ENCODE measurements around the gene DGKG. TPM values are rescaled to one million over a fixed set of nuclear protein-coding genes. Genes with fewer than 3 reads are reported as not detected.

Gene DGKG
- polyA plus RNA-seq, 1 of the 3 experiments (the other 2 are of a cell fraction) = 0.12 TPM

GRCh38 chr3:186385856-186386602 lies 24.0 kb upstream of the DGKG start:
- WGBS (ENCODE audit: low lambda C conversion rate) = 42% methylated on average over 5 of the region's 5 CpGs
- H3K27me3 ChIP-seq (ENCODE audit: insufficient read depth) = no peaks in the 10 kb centered on the region
- H3K9me3 ChIP-seq = no peaks in the 10 kb centered on the region
- no peak for DNase-seq
- ChIA-PET POLR2A (no interaction called here), CTCF (no interaction called here)
- no peaks in the 10 kb centered on the region for H3F3A ChIP-seq (replicated peaks; ENCODE audit: insufficient read depth)
- no peak overlapping the region for H3K9ac ChIP-seq
- H2AFZ ChIP-seq (ENCODE audit: low read depth) = no peak overlapping the region
- H3K4me1 ChIP-seq (ENCODE audit: control insufficient read depth in 1 of 2, insufficient read depth in 2 of 2, low read depth in 1 of 2, low read length in 1 of 2) = no peaks in the 10 kb centered on the region; a peak in 1 of 4 replicates
- H3K79me2 ChIP-seq (ENCODE audit: insufficient read depth) = no peaks in the 10 kb centered on the region
- H3K36me3 ChIP-seq (replicated peaks in 1 of 2; ENCODE audit: control insufficient read depth in 1 of 2, insufficient read depth in 2 of 2, low read length in 1 of 2) = no peaks in the 10 kb centered on the region
- TF ChIP-seq FOXM1 (IDR thresholded peaks at IDR 0.05; ENCODE audit: low read depth) (no peak), FOXJ3 (CRISPR knock-in tag; IDR thresholded peaks at IDR 0.05) (no peak), MEF2A (IDR thresholded peaks at IDR 0.05; ENCODE audit: borderline replicate concordance, low read depth) (no peak), YY1 (IDR thresholded peaks at IDR 0.05; ENCODE audit: low read depth) (no peak), CHD2 (IDR thresholded peaks at IDR 0.05; ENCODE audit: low read length, partially characterized antibody) (no peak), NFIC (IDR thresholded peaks at IDR 0.05; ENCODE audit: borderline replicate concordance) (no peak), USF2 (IDR thresholded peaks at IDR 0.05; ENCODE audit: borderline replicate concordance, low read depth, low read length) (no peak), SIN3A (IDR thresholded peaks at IDR 0.05; ENCODE audit: borderline replicate concordance, low read depth, low read length) (no peak), IRF3 (IDR thresholded peaks at IDR 0.05; ENCODE audit: low read depth, low read length) (no peak), POLR2AphosphoS5 (IDR thresholded peaks at IDR 0.05; ENCODE audit: low read depth, low read length) (no peak), SMC3 (IDR thresholded peaks at IDR 0.05; ENCODE audit: low read depth, low read length) (no peak), RXRA (IDR thresholded peaks at IDR 0.05; ENCODE audit: borderline replicate concordance, low read depth) (no peak), TCF12 (IDR thresholded peaks at IDR 0.05) (no peak), GATA2 (CRISPR knock-in tag; IDR thresholded peaks at IDR 0.05) (no peak), ZBTB33 (IDR thresholded peaks at IDR 0.05; ENCODE audit: borderline replicate concordance, low read depth) (no peak), EP300 (IDR thresholded peaks at IDR 0.05; ENCODE audit: borderline replicate concordance in 1 of 2, low read depth in 1 of 2, low read length in 1 of 2) (no peak), ELF1 (IDR thresholded peaks at IDR 0.05) (no peak)
- TF ChIP-seq, protein P1, sequence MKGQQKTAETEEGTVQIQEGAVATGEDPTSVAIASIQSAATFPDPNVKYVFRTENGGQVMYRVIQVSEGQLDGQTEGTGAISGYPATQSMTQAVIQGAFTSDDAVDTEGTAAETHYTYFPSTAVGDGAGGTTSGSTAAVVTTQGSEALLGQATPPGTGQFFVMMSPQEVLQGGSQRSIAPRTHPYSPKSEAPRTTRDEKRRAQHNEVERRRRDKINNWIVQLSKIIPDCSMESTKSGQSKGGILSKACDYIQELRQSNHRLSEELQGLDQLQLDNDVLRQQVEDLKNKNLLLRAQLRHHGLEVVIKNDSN (IDR thresholded peaks at IDR 0.05; ENCODE audit: borderline replicate concordance, low read depth) = no peak
- TF ChIP-seq, protein P2, sequence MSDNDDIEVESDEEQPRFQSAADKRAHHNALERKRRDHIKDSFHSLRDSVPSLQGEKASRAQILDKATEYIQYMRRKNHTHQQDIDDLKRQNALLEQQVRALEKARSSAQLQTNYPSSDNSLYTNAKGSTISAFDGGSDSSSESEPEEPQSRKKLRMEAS (IDR thresholded peaks at IDR 0.05; ENCODE audit: low read depth) = no peak
- TF ChIP-seq, protein P3, sequence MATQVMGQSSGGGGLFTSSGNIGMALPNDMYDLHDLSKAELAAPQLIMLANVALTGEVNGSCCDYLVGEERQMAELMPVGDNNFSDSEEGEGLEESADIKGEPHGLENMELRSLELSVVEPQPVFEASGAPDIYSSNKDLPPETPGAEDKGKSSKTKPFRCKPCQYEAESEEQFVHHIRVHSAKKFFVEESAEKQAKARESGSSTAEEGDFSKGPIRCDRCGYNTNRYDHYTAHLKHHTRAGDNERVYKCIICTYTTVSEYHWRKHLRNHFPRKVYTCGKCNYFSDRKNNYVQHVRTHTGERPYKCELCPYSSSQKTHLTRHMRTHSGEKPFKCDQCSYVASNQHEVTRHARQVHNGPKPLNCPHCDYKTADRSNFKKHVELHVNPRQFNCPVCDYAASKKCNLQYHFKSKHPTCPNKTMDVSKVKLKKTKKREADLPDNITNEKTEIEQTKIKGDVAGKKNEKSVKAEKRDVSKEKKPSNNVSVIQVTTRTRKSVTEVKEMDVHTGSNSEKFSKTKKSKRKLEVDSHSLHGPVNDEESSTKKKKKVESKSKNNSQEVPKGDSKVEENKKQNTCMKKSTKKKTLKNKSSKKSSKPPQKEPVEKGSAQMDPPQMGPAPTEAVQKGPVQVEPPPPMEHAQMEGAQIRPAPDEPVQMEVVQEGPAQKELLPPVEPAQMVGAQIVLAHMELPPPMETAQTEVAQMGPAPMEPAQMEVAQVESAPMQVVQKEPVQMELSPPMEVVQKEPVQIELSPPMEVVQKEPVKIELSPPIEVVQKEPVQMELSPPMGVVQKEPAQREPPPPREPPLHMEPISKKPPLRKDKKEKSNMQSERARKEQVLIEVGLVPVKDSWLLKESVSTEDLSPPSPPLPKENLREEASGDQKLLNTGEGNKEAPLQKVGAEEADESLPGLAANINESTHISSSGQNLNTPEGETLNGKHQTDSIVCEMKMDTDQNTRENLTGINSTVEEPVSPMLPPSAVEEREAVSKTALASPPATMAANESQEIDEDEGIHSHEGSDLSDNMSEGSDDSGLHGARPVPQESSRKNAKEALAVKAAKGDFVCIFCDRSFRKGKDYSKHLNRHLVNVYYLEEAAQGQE (IDR thresholded peaks at IDR 0.05; ENCODE audit: low read depth, low read length) = no peak
- no peaks in the 10 kb centered on the region for H4K20me1 ChIP-seq (ENCODE audit: insufficient read depth)
- H3K27ac ChIP-seq (ENCODE audit: low read depth in 2 of 2, low read length in 1 of 2) = no peak overlapping the region
- H3K4me2 ChIP-seq = no peak overlapping the region
- H3K4me3 ChIP-seq (ENCODE audit: low read depth in 2 of 2, low read length in 1 of 2) = no peak overlapping the region
- no peaks in the 10 kb centered on the region for H3K9me2 ChIP-seq
